NCI-H1048 (cell line): ENCODE results near the gene MADD.
A peak's percentile ranks its signal among the peaks of the same experiment; 100 is the strongest.

Experiments
- DNase-seq: peaks from one replicate; lab custom pipeline; 2025; lab: John Stamatoyannopoulos, UW

Gene MADD

GRCh38 chr11:47253660-47254059 is 16.3 kb upstream of the MADD start:
- DNase-seq = no peak

DNA sequence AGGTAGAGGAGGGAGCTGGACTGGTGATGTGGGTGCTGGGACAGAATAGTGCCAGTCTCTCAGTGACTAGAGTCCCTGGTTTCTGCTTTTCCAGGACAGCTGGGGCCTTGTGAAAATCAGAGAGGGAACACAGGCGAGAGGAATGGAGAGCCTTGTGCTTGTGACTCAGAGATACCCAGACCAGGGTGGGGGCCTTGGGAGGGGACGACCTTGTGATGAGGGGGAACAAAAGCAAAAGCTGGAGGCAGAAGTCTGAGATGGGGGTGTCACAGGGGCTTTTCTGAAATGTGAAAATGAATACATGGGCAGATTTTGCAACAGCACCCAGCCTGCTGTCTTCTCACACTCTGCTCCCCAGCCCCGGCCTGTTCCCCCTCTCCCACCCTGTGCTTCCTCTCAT is 15.5 kb upstream of the MADD start:
- no peak for DNase-seq

- no peak for DNase-seq
Measured at GRCh38 chr11:47256374-47256773, 13.6 kb upstream of the MADD start.

DNA sequence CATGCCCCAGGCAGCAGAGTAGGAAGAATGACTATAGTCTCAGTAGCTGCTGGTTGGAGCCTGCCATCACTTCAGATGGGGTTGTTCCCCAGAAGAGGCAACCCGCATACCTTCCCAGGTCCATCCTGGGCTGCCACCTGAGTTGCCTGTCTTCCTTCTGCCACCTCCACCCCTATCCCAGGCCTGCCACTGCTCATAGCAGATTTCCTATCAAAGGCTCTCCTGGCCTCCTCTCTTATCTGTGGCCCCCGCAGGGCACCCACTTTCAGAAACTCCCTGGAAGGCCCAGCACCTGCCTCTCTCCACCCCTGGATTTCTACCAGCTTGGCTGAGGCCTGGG is 12.8 kb upstream of the MADD start:
- no peak for DNase-seq

DNA sequence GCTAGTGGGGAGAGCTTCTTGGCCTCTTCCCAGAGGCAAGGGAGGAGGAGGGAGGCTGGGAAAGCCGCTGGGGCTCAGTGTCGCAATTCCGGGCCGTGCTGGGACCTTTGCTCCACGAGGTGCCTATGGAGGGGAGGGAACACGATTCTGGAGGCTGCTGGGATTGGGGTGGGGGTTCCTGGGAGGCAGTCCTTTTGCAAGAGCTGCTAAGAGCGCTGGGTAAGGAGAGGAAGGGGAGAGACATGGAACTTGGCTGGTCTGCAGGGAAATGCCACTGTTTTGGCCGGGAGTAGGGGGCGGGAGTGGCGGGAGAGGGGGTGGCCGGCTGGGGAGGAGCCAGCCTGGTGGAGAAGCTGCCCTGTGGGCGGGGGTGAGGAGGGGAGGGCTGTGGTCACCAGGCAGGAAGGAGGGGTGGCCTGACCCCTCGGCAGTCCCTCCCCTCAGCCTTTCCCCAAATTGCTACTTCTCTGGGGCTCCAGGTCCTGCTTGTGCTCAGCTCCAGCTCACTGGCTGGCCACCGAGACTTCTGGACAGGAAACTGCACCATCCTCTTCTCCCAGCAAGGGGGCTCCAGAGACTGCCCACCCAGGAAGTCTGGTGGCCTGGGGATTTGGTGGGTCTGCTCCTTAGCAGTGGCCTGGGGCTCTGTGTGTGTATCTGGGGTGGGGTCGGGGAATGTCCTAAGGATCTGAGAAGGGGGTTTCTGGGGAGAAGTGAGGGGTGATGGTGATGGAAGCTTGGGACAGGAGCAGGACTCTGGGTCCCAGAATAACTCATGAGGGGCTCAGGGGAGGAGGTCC is 12.2 kb upstream of the MADD start, which contains the start of gene NR1H3:
Gene NR1H3, plus strand, starts transcription at position 480 of the 800 bp plus-strand sequence. CDS start 1,221 bp downstream, outside the sequence.
- no peak for DNase-seq

GRCh38 chr11:47258317-47258902 is 11.5 kb upstream of the MADD start:
- no peak for DNase-seq

GRCh38 chr11:47259232-47259977 is 10.5 kb upstream of the MADD start:
- no peak for DNase-seq

GRCh38 chr11:47260366-47260765 is 9.6 kb upstream of the MADD start:
- no peak for DNase-seq

DNA sequence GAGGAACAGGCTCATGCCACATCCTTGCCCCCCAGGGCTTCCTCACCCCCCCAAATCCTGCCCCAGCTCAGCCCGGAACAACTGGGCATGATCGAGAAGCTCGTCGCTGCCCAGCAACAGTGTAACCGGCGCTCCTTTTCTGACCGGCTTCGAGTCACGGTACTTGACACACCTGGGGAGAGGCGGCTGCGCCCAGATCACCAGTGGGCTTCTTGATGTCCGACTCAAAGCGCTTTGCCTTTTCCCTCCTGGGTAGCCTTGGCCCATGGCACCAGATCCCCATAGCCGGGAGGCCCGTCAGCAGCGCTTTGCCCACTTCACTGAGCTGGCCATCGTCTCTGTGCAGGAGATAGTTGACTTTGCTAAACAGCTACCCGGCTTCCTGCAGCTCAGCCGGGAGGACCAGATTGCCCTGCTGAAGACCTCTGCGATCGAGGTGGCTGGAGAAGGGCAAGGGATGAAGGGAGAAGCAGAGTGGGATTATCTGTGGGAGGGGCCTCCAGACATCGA is 8.6 kb upstream of the MADD start:
- DNase-seq = no peak

GRCh38 chr11:47264119-47264518 is 5.8 kb upstream of the MADD start:
- DNase-seq = no peak

DNA sequence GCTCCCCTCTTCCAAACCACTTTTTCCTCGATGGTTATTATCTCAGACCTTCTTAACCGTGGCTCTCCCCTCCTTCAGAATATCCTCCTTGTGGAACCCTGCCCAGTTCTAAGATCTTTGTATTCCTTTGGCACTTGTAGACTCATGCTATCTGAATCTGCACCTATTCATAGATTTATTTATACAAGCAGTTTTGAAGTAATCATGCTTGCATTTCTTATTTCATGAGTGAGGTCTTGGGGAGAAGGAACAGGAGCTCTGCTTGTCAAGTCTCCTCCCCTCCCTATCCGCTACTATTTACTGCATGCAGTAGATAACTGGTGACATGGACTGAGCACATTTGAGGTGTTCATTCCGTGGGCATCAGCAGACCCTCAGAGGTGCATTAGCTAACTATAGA is 5.4 kb upstream of the MADD start:
- no peak for DNase-seq

GRCh38 chr11:47267876-47268275 is 2.1 kb upstream of the MADD start:
- no peak for DNase-seq

GRCh38 chr11:47268448-47269001 is 1.4 kb upstream of the MADD start:
- no peak for DNase-seq

DNA sequence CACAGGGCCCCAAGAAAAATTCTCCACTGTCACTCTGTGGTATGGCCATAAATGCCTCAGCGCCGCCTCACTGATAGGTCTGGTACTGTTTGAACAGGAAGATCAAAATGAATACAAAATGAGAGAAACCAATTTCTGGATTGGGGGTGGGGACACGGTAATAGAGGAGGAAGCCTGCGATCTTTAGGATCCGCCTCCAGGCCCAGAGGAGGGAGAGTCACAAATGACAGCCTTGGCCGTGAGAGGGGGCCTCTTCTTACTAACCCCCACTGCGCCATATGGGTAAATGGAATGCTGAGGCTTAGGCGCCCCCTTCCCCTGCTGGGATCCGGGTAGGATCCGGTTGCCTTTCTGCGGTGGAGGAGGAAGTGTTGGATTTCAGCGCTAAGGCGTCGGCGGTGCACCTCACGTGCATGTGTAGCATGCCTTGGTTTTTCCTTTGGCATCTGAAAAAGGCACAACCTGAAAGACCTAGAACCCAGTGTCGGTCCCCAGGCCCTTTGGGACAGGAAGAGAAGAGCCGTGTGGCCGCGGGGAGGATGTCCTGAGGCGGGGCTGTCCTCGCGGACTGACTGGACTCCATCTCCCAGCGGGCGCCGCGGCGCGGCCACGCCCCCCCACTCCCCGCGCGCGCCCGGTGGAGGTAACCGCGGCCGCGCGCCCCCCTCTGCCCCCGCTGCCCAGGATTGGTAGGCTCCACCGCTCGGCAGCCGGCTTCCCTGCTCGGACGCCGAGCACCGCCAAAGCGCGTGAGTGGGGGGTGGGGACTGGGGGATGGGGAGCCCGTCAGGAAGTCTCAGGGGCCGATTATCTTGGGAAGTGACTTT is 718 bp upstream of the MADD start:
- peak; percentile 73 for DNase-seq

- DNase-seq = no peak
Measured at GRCh38 chr11:47270331-47271271, 668 bp downstream of the MADD start.

DNA sequence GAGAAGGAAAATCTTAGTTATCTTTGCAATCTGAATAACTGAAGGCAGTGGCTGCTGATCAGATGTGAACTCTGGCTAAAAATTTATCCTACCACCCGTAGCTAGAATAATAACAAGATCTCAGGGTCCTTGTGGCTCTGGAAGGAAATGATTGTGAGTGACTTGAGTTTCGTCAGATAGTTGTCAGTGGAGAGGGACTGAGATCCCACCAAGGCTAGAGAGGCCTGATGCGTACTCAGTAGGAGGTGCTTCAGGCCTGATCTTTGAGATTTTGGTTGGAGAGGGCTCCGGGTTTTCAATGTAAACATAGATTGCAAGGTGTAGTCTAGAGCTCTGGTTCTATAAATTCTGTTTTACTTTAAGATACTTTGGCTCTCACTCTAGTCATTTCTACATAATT is 1.4 kb downstream of the MADD start:
- DNase-seq = no peak

GRCh38 chr11:47271961-47272661 is 2.2 kb downstream of the MADD start:
- DNase-seq = no peak

DNA sequence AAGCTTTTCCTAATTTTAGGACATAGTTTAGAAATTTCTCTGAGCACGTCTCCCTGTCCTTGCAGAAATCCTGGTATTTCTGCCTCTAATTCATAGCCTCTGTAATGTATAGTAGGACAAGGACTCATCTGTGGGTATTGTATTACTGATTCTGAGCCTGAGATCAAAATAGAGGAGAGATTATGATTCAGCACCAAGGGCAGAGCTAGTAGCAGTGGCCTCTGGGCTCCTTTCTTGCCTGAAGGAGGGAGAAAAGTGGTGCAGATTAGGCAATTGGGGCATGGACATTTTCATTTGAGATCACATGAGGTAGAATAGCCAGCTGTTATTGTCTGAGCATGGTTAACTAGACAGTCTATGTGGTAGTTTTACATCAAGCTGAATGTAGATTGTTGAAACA is 2.8 kb downstream of the MADD start:
- DNase-seq = no peak

DNA sequence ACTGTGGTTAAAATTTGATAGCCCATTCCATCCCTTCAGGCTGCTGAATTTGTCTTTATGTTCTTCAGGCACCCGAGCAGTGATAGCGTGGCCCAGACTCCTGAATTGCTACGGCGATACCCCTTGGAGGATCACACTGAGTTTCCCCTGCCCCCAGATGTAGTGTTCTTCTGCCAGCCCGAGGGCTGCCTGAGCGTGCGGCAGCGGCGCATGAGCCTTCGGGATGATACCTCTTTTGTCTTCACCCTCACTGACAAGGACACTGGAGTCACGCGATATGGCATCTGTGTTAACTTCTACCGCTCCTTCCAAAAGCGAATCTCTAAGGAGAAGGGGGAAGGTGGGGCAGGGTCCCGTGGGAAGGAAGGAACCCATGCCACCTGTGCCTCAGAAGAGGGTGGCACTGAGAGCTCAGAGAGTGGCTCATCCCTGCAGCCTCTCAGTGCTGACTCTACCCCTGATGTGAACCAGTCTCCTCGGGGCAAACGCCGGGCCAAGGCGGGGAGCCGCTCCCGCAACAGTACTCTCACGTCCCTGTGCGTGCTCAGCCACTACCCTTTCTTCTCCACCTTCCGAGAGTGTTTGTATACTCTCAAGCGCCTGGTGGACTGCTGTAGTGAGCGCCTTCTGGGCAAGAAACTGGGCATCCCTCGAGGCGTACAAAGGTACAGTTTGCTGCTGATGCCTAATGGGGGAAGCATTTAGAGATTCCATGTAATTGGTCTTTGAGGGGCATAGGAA is 4.7 kb downstream of the MADD start:
- DNase-seq = no peak
